Measurements from ENCODE around the gene SLC38A3.

SLC38A3 gene

DNA sequence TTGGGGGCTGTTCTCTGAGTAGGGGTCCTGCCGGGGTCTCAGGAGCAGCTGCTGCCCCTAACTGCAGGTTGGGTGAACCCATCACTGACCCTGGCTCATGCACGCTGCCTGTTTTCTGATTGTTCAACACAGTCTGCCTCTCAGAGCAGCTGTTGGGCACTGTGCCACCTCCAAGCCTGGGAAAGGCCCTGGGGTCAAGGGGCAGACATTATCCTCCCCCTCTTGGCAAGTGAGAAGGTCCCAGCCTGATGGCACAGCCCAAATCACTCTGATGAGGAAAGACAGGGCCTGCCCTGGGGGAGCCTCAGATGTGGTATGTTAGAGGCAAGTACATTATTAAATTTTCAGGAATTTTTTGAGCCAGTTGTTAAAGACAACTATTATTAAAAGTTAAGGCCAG, 27.7 kb upstream of the SLC38A3 start:
- Mint-ChIP-seq H3K27me3 (no peaks in the 10 kb centered on the region), H3K4me1 (no peaks in the 10 kb centered on the region), H3K36me3 (ENCODE audit: low read depth) (no peaks in the 10 kb centered on the region), H3K4me3 (no peak overlapping the region), H3K27ac (no peak overlapping the region), H3K9me3 (no peaks in the 10 kb centered on the region)
- DNase-seq (no peak), ATAC-seq (no peak)

DNA sequence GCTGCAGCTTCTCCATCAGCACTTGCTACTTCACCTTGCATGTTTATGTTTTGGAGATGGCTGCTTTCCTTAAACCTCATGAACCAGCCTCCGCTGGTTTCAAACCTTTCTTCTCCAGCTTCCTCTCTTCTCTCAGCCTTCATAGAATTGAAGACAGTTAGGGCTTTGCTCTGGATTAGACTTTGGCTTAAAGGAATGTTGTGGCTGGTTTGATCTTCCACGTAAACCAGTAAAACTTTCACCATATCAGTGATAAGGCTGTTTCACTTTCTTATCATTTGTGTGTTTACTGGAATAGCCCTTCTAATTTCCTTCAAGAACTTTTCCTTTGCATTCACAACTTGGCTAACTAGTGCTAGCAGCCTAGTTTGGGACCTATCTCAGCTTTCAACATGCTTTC, 25.4 kb upstream of the SLC38A3 start:
- H3K9me3 Mint-ChIP-seq: no peaks in the 10 kb centered on the region

DNA sequence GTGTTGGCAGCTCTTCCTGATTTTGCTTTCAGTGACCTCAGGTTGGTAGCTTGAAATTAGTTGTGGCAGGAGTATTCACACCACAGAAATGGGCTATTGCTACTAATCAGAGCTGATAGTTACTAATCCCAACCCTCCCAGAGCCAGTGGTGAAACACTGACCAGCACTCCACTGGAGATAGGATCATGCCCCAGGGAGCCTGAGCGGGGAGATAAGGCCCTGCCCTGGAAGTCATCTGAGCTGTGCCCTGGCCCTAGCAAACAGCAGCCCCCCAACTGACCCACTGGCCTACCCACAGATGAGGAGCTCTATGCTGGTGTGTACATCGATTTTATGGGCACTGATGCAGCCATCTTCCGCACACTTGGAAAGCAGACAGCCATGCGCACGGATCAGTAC, 23.1 kb upstream of the SLC38A3 start:
- DNase-seq (no peak), ATAC-seq (no peak)
- Mint-ChIP-seq H3K4me3 (no peak overlapping the region), H3K36me3 (ENCODE audit: low read depth) (no peaks in the 10 kb centered on the region), H3K27ac (no peak overlapping the region), H3K9me3 (no peaks in the 10 kb centered on the region), H3K4me1 (no peaks in the 10 kb centered on the region), H3K27me3 (no peaks in the 10 kb centered on the region)

More for the DNA sequence above, 25.4 kb upstream of the SLC38A3 start:
- no peak overlapping the region for H3K4me3 Mint-ChIP-seq
- no peaks in the 10 kb centered on the region for H3K27me3 Mint-ChIP-seq
- no peaks in the 10 kb centered on the region for H3K4me1 Mint-ChIP-seq
- DNase-seq (no peak), ATAC-seq (no peak)
- H3K36me3 Mint-ChIP-seq (ENCODE audit: low read depth): no peaks in the 10 kb centered on the region
- no peak overlapping the region for H3K27ac Mint-ChIP-seq

DNA sequence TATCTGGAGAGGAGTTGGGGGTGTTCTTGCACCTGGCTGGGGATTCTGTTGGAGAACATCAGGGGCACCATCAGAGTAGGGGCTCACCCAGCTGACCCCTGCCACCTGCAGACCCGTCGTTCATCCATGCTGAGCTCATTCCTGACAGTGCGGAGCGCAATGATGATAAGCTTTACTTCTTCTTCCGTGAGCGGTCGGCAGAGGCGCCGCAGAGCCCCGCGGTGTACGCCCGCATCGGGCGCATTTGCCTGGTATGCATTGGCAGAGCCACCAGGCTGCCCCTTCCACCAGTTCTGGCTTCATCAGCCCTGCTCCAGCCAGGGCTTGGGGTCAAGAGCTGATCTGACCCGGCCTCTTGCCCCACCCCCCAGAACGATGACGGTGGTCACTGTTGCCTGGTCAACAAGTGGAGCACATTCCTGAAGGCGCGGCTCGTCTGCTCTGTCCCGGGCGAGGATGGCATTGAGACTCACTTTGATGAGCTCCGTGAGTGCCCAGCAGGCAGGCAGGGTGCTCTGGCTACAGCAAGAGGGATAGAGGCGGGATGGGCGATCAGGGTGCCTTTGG, 22.5 kb upstream of the SLC38A3 start:
- no peaks in the 10 kb centered on the region for H3K27me3 Mint-ChIP-seq
- no peak for ATAC-seq
- no peaks in the 10 kb centered on the region for H3K4me1 Mint-ChIP-seq
- no peak overlapping the region for H3K4me3 Mint-ChIP-seq
- H3K9me3 Mint-ChIP-seq: no peaks in the 10 kb centered on the region
- no peak for DNase-seq
- H3K36me3 Mint-ChIP-seq (ENCODE audit: low read depth): no peaks in the 10 kb centered on the region
- H3K27ac Mint-ChIP-seq: no peak overlapping the region

DNA sequence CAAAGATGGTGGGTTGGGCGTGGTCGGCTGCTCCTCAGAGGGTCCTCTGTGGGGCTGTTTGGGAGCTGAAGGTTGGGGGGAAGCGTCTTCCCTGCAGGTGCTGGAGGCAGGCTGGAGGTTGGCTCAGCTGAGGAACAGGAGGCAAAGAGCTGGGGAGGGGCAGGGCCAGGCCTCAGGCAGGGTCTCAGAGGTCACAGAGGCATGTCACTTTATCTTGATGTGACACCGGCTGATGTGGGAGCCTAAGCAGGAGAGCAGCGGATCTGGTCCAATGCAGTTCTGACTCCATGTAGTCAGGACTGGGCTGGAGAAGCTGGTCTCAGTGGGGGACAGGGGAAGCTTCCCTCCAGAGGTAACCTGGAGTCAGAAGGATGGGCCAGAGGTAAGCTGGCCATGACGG, 21.3 kb upstream of the SLC38A3 start:
- no peaks in the 10 kb centered on the region for H3K36me3 Mint-ChIP-seq (ENCODE audit: low read depth)
- H3K27me3 Mint-ChIP-seq: no peaks in the 10 kb centered on the region
- no peaks in the 10 kb centered on the region for H3K9me3 Mint-ChIP-seq
- DNase-seq (no peak), ATAC-seq (no peak)
- no peak overlapping the region for H3K4me3 Mint-ChIP-seq
- H3K27ac Mint-ChIP-seq: no peak overlapping the region
- H3K4me1 Mint-ChIP-seq: no peaks in the 10 kb centered on the region

DNA sequence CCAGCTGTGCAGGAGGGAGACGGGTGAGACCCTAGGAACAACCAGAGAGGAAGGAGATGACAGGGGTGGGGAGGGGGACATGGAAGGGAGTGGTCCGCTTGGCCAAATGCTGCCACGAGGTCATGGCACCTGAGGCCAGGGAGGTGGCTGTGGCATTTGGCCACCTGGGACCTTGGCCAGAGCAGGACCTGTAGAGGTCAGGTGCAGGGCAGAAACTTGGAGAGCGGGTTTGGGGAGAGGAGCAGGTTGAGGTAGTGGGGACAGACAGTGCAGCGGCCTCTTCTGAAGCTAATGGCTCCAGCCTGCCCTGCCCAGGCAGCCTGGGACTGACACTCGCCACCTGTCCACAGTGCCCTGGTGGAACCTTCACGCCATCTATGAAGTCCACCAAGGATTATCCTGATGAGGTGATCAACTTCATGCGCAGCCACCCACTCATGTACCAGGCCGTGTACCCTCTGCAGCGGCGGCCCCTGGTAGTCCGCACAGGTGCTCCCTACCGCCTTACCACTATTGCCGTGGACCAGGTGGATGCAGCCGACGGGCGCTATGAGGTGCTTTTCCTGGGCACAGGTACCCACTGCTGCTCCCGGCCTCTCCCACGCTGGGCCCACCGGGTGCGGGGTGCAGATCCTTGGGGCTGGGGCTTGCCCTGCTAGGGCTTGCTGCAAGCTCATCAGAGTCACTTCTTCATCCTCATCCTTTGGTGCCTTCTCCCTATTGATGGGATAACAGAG, 20.7 kb upstream of the SLC38A3 start:
- H3K4me1 Mint-ChIP-seq: no peaks in the 10 kb centered on the region
- ATAC-seq (no peak), DNase-seq (no peak)
- no peak overlapping the region for H3K27ac Mint-ChIP-seq
- no peaks in the 10 kb centered on the region for H3K36me3 Mint-ChIP-seq (ENCODE audit: low read depth)
- H3K4me3 Mint-ChIP-seq: no peak overlapping the region
- no peaks in the 10 kb centered on the region for H3K9me3 Mint-ChIP-seq
- H3K27me3 Mint-ChIP-seq: no peaks in the 10 kb centered on the region

DNA sequence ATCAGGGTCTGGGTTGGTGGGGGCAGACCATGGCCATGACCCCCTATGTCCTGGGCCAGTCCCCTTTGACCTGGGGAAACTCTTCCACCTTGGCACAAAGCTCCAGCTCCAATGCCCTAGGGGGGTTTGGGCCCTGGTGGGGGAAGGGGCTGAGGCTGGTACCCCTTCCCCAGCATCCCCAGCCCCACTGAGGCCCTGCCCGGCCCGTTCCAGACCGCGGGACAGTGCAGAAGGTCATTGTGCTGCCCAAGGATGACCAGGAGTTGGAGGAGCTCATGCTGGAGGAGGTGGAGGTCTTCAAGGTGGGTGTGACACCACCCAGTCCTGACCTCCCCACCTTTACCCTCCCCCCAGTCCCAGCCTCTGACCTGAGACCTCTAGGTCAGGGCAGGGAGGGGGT, 19.8 kb upstream of the SLC38A3 start:
- DNase-seq: no peak
- H3K27ac Mint-ChIP-seq: no peak overlapping the region
- ATAC-seq: no peak
- H3K36me3 Mint-ChIP-seq (ENCODE audit: low read depth): no peaks in the 10 kb centered on the region
- no peaks in the 10 kb centered on the region for H3K27me3 Mint-ChIP-seq
- no peaks in the 10 kb centered on the region for H3K9me3 Mint-ChIP-seq
- no peak overlapping the region for H3K4me3 Mint-ChIP-seq
- no peaks in the 10 kb centered on the region for H3K4me1 Mint-ChIP-seq

DNA sequence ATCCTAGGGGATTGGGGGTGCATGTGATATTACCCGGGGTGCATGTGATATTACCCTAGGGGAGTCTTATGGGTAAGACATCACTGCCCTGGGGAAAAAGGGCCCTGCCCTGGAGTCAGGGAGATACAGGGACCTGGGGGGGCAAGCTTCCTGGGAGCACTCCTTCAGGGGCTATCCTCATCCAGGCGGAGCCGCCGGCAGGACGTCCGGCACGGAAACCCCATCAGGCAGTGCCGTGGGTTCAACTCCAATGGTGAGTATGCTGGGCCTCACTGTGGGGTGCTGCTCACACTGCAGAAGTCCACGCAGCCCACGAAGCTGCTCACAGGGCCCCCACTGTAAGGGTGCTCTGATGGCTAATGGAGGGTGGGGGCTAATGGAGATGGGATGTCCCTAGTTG, 19.0 kb upstream of the SLC38A3 start:
- DNase-seq (no peak), ATAC-seq (no peak)
- H3K4me3 Mint-ChIP-seq: no peak overlapping the region
- no peaks in the 10 kb centered on the region for H3K4me1 Mint-ChIP-seq
- no peaks in the 10 kb centered on the region for H3K36me3 Mint-ChIP-seq (ENCODE audit: low read depth)
- no peaks in the 10 kb centered on the region for H3K27me3 Mint-ChIP-seq
- H3K27ac Mint-ChIP-seq: no peak overlapping the region
- no peaks in the 10 kb centered on the region for H3K9me3 Mint-ChIP-seq

DNA sequence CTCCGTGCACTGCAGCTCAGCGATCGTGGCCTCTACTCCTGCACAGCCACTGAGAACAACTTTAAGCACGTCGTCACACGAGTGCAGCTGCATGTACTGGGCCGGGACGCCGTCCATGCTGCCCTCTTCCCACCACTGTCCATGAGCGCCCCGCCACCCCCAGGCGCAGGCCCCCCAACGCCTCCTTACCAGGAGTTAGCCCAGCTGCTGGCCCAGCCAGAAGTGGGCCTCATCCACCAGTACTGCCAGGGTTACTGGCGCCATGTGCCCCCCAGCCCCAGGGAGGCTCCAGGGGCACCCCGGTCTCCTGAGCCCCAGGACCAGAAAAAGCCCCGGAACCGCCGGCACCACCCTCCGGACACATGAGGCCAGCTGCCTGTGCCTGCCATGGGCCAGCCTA, 17.3 kb upstream of the SLC38A3 start:
- Mint-ChIP-seq H3K4me3 (no peak overlapping the region), H3K27ac (no peak overlapping the region), H3K36me3 (ENCODE audit: low read depth) (no peaks in the 10 kb centered on the region), H3K4me1 (peaks cover 2% of the 10 kb centered on the region), H3K9me3 (no peaks in the 10 kb centered on the region), H3K27me3 (peaks cover 2% of the 10 kb centered on the region)
- no peak for DNase-seq
- ATAC-seq: no peak

DNA sequence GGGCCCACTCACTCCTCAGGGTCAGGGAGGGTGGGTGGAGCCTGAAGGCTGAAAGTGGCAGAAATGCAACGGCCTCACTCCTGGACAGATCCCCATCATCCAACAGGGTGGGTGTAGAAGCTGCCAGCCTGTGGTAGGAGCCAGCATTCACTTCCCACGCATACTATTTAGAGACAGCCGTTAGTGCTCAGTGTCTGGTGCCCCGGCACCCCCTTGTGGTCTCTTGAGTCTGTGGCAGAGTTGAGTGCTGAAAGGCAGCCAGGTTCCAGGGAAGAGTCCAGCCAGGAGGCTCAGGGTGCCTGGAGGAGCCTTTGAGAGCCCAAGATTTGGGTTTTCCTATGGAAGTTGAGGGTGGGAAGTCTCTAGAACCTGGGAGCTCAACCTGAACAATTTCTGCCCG, 15.8 kb upstream of the SLC38A3 start:
- no peak overlapping the region for H3K27ac Mint-ChIP-seq
- no peak overlapping the region for H3K4me3 Mint-ChIP-seq
- peak; percentile 64 for ATAC-seq
- H3K36me3 Mint-ChIP-seq (ENCODE audit: low read depth): no peaks in the 10 kb centered on the region
- peak; percentile 47 for DNase-seq
- H3K4me1 Mint-ChIP-seq: peaks cover 6% of the 10 kb centered on the region
- H3K9me3 Mint-ChIP-seq: no peaks in the 10 kb centered on the region
- peaks cover 9% of the 10 kb centered on the region for H3K27me3 Mint-ChIP-seq

DNA sequence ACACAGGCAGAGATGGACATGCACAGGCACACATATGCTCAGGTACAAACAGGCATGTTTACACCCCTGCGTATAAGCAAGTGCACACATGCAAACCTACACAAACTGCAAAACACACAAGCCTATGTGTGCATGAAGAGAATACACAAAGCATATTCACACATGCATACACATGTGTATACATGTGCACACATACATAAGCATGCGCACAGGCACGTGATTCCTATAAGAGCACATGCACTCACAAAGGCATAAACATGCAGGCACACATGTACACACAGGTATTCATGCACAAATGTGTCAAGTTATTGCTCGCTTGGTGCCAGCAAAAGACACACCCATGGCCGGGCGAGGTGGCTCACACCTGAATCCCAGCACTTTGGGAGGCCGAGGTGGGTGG, 15.1 kb upstream of the SLC38A3 start:
- DNase-seq (no peak), ATAC-seq (no peak)
- H3K27ac Mint-ChIP-seq: no peak overlapping the region
- no peaks in the 10 kb centered on the region for H3K9me3 Mint-ChIP-seq
- H3K36me3 Mint-ChIP-seq (ENCODE audit: low read depth): no peaks in the 10 kb centered on the region
- no peak overlapping the region for H3K4me3 Mint-ChIP-seq
- H3K4me1 Mint-ChIP-seq: peaks cover 12% of the 10 kb centered on the region
- peaks cover 14% of the 10 kb centered on the region for H3K27me3 Mint-ChIP-seq

DNA sequence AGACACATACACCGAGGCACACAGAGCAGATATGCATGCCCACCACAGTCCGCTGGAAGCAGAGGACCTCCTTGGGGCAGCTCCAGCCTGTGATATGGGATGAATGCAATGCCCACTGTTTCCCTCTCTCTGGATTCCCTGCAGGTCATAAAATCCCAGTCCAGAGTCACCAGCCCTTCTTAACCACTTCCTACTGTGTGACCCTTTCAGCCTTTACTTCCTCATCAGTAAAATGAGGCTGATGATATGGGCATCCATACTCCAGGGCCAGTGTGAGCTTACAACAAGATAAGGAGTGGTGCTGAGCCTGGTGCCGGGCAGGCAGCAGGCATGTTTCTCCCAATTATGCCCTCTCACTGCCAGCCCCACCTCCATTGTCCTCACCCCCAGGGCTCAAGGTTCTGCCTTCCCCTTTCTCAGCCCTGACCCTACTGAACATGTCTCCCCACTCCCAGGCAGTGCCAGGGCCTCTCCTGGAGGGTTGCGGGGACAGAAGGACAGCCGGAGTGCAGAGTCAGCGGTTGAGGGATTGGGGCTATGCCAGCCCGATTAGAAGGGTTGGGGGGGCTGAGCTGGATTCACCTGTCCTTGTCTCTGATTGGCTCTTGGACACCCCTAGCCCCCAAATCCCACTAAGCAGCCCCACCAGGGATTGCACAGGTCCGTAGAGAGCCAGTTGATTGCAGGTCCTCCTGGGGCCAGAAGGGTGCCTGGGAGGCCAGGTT, 14.0 kb upstream of the SLC38A3 start, which contains the start of gene GNAT1:
Gene GNAT1, plus strand, starts transcription at position 675 of the 725 bp plus-strand sequence. CDS start 116 bp downstream, outside the sequence.
- H3K4me1 Mint-ChIP-seq: peaks cover 12% of the 10 kb centered on the region
- DNase-seq (no peak), ATAC-seq (no peak)
- no peak within 1 kb of the TSS for H3K27ac Mint-ChIP-seq
- no peak within 1 kb of the TSS for H3K4me3 Mint-ChIP-seq
- H3K9me3 Mint-ChIP-seq: no peaks in the 10 kb centered on the region
- no peaks in the 10 kb centered on the region for H3K36me3 Mint-ChIP-seq (ENCODE audit: low read depth)
- H3K27me3 Mint-ChIP-seq: peaks cover 14% of the 10 kb centered on the region

DNA sequence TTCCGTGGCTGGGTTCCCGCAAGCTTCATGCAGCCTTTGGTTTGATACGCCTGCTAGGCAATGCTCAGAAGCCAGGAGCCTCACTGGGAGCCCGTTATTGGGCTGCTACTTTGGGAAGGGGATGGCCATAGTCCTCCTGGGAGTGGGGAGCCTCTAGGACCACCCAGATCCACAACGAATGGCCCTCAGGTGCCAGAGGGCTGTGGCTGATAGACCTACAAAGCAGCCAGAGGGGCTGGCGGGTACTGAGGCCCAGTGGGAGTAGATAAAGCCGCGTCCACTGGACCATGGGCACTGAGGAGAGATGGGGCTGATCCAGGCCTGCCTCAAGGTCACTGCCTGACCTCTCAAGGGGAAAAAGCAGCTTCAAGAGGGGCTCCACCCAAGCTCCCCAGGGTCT, 12.9 kb upstream of the SLC38A3 start:
- ATAC-seq (no peak), DNase-seq (no peak)
- peaks cover 14% of the 10 kb centered on the region for H3K27me3 Mint-ChIP-seq
- no peak overlapping the region for H3K27ac Mint-ChIP-seq
- H3K36me3 Mint-ChIP-seq (ENCODE audit: low read depth): no peaks in the 10 kb centered on the region
- H3K4me1 Mint-ChIP-seq: peaks cover 12% of the 10 kb centered on the region
- H3K9me3 Mint-ChIP-seq: no peaks in the 10 kb centered on the region
- no peak overlapping the region for H3K4me3 Mint-ChIP-seq

DNA sequence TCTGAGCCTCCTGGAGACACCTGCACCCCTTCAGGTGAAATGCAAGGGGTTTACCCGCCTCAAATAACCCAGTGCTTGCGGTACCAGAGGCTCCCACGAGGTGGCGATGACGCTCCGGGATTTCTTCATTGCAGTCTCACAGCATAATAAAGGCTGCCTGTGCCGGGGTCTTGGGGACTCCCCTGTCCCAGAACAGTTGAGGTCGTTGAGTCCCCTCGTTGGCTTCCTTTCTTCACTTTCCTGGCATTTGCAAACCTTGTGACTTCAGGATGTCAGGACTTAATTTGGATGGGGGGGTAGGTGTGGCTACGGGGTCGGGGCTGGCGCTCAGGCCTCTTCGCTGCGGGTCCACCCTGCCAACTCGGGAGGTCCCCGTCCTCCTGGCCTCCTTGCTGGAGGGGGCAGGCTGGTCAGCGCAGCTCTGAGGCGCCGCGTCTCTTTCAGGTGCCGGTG, 12.4 kb upstream of the SLC38A3 start:
- H3K27ac Mint-ChIP-seq: no peak overlapping the region
- DNase-seq (peak; percentile 87), ATAC-seq (peak; percentile 34)
- no peak overlapping the region for H3K4me3 Mint-ChIP-seq
- H3K9me3 Mint-ChIP-seq: no peaks in the 10 kb centered on the region
- H3K36me3 Mint-ChIP-seq (ENCODE audit: low read depth): no peaks in the 10 kb centered on the region
- H3K27me3 Mint-ChIP-seq: peaks cover 14% of the 10 kb centered on the region
- H3K4me1 Mint-ChIP-seq: peaks cover 12% of the 10 kb centered on the region

DNA sequence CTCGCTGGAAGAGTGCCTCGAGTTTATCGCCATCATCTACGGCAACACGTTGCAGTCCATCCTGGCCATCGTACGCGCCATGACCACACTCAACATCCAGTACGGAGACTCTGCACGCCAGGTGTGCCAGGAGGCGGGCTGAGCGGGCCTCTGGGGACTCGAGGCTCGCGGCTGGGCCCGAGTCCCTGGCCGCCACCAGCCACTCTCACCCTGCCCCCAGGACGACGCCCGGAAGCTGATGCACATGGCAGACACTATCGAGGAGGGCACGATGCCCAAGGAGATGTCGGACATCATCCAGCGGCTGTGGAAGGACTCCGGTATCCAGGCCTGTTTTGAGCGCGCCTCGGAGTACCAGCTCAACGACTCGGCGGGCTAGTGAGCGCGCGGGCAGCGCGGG, 11.8 kb upstream of the SLC38A3 start:
- Mint-ChIP-seq H3K27me3 (peaks cover 14% of the 10 kb centered on the region), H3K4me3 (no peak overlapping the region), H3K4me1 (peaks cover 12% of the 10 kb centered on the region), H3K27ac (no peak overlapping the region), H3K36me3 (ENCODE audit: low read depth) (no peaks in the 10 kb centered on the region), H3K9me3 (no peaks in the 10 kb centered on the region)
- DNase-seq (no peak), ATAC-seq (no peak)

Data from activated naive CD8-positive, alpha-beta T cell treated with anti-CD3 and anti-CD28 coated beads, Interleukin-2, amount 50 U/mL, for 24 hours (primary cell).